AG20443 (cell line): ENCODE data around the gene LYRM4.

Experiments used
- DNase-seq: peaks from one replicate; pipeline ENCODE4 v3.0.0; 2012; ENCODE audit warnings: low spot score, mixed read lengths

The LYRM4 gene

GRCh38 chr6:5246141-5247097, 14.3 kb downstream of the LYRM4 start:
- no peak for DNase-seq

GRCh38 chr6:5243069-5243468, 17.7 kb downstream of the LYRM4 start:
- no peak for DNase-seq

GRCh38 chr6:5241252-5241651, 19.5 kb downstream of the LYRM4 start:
- DNase-seq = no peak

- no peak for DNase-seq
Measured at GRCh38 chr6:5238336-5238735, 22.4 kb downstream of the LYRM4 start.

- no peak for DNase-seq
Measured at GRCh38 chr6:5237805-5238204, 22.9 kb downstream of the LYRM4 start.

GRCh38 chr6:5235830-5236229, 24.9 kb downstream of the LYRM4 start:
- no peak for DNase-seq

- DNase-seq = no peak
Measured at GRCh38 chr6:5234874-5235273, 25.9 kb downstream of the LYRM4 start.

DNA sequence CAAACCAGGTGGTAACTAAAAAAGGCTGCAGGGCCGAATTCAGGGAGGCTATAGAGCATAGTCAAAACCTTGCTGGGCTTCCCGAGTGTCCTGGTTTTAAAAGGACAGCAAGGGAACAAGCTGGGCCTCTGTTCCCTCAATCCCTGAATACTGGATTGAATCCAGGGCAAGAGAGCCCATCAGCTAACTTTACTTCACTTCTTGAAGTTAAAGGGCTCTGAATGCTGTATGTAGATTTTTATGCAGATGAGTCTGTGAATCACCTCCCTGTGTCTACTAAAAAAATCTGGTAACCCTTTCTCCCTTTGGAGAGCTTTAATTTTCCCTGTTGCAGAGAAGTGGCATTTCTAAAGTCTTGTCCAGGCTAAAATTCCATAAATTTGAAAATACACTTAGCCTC, 29.5 kb downstream of the LYRM4 start:
- no peak for DNase-seq

- no peak for DNase-seq
Measured at GRCh38 chr6:5230081-5230480, 30.7 kb downstream of the LYRM4 start.

GRCh38 chr6:5229356-5229755, 31.4 kb downstream of the LYRM4 start:
- DNase-seq = no peak

DNA sequence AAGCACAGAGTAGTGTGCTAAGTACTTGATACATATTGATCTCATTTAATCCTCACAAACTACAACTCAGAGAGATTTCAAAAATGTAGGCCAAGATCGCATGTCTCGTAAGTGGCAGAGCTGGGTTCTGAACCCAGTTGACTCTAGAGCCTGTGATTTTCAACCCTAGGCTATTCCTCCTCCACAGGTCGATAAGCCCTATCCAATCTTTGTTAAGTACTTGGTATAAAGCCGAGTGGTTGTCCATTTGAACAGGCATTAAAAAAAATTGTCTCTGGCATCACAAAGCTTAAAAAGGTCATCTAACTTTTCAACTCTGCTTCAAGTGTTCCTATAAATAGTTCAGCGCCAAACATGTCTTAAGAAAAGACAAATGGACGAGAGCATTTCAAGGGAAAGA, 37.4 kb downstream of the LYRM4 start:
- no peak for DNase-seq

- DNase-seq = no peak
Measured at GRCh38 chr6:5220443-5220842, 40.3 kb downstream of the LYRM4 start.

DNA sequence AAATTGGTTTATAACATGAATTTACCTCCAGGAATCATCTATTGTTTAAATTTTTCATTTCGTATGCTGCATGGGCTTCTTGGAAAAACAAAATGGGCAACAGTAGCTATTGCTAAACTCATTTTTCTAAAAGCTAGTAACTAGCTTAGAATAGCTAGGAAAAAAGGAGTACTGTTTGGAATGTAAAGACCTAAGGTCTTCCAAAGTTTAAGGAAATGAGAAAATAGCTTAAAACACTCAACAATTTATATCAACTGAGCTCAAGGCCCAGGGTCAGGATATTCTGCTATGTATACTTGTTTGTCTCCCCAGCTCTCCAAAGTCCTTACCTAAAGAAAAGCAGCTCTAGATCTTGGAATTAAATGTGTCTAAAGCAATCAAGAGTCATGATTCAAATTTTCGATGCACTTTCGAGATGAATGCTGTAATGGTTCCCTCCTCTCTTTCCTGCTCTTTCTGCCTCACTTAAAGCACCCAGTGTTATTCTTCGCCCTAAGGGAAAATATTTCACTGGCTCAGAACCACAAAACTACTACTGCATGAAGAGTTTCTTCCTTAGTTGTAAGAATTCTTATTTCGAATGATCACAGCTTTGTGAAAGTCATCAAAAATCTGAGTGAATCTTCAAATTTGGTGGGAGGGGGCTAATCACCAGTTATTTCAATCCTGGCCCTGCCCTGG, 41.6 kb downstream of the LYRM4 start:
- no peak for DNase-seq

DNA sequence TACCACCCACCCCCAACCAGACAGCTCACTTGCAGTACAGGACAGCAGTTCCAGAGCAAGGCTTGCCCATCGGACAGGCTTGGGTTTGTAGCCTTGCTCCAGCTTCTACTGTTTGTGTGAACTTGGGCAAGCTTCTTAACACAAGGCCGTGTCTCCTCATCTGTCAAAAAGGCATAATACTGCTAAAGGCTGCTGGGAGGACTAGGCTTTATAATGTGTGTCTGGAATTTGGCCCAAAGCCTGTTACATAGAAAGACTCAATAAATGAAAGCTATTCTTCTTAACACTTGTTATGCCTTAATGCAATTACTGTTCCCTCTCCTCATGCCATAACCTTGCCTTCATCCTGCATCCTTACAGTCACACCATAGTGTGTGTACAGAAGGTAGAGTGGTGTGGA, 43.4 kb downstream of the LYRM4 start:
- DNase-seq = no peak

DNA sequence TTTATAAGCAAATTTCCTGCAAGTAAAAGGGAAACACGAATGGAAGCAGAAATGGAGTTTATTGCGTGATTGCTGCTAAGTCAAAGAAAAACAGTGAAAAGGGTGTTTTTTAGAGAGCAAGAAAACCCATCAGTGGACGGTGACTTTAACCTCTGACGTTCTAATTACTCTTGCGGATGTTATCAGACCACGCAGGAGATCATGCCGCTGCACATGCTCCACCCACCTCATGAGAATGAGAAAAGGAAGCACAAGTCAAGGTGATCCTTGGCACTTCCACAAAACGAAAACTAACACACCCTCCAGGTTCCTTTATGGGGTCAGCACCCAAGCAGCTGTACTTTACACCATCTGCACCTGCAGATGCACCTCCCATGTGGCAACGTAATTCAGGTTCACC, 45.0 kb downstream of the LYRM4 start:
- DNase-seq = no peak

- no peak for DNase-seq
Measured at GRCh38 chr6:5215159-5215558, 45.6 kb downstream of the LYRM4 start.

- peak; percentile 44 for DNase-seq
Measured at GRCh38 chr6:5214570-5215052, 46.1 kb downstream of the LYRM4 start.

GRCh38 chr6:5213836-5214235, 46.9 kb downstream of the LYRM4 start:
- peak; percentile 72 for DNase-seq

- no peak for DNase-seq
Measured at GRCh38 chr6:5211492-5211891, 49.3 kb downstream of the LYRM4 start.

DNA sequence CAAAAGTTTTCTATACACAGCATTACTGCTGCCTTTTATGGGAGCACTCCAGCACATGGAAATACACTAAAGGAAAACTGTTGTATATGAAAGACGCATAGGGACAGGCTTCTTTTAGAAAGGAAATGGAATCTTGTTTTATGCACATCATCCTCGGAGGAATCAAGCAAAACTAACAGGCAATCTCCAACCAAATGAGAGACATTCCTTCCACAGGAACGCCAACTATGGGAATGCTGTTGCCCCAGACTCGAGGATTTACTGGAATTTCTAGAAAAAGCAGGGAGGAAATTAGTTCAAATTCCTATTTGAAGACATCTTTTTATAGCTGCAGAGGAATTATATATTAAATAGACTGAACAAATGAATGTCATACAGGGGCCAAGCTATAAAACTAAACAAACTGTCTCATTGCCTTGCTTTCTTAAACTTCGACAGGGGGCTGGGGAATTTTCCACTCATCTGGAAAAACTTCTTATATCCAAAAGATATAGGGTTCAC, 52.2 kb downstream of the LYRM4 start:
- peak; percentile 32 for DNase-seq

DNA sequence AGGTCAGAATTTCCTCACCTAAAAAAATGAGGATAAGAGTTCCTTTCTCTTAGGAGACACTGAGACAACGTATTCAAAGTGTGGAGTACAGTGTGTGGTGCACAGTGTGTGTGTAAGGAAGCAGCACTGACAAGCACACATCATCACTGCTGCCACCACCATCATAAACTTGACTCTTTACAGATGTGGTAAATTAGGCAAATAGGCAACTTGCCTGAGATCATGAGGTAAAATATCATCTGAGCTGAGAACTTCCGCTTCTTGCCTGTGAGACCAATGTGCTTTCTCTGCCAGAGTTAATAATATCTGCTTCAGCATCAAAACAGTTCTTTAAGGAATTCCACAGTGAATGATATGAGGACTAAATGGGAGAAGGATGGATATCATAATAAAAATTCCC, 52.7 kb downstream of the LYRM4 start:
- peak; percentile 18 for DNase-seq

- no peak for DNase-seq
Measured at GRCh38 chr6:5206920-5207561, 53.7 kb downstream of the LYRM4 start.
